ENCODE data around the gene RXRG.
"Not testable (repeated sequence)": the region's sequence is repeated elsewhere in the genome, so short reads cannot be mapped to it uniquely, and the experiment has no call there.

RXRG gene

GRCh38 chr1:165474196-165474595 lies 29.3 kb upstream of the RXRG start:
- Histone ChIP-seq H3K9ac (ENCODE audit: low read depth in 1 of 2, low read length in 2 of 2) (no peak overlapping the region), H3K4me3 (ENCODE audit: low read depth in 1 of 2, low read length in 2 of 2) (no peak overlapping the region), H3K4me1 (ENCODE audit: control insufficient read depth in 1 of 2, insufficient read depth in 2 of 2, low read length in 2 of 2) (no peaks in the 10 kb centered on the region), H3K27ac (ENCODE audit: low read depth, low read length) (no peak overlapping the region), H3K27me3 (ENCODE audit: control insufficient read depth in 1 of 2, insufficient read depth in 2 of 2, low read length in 2 of 2) (no peaks in the 10 kb centered on the region), H3K36me3 (ENCODE audit: control insufficient read depth in 1 of 2, insufficient read depth in 2 of 2, low read length in 2 of 2) (no peaks in the 10 kb centered on the region), H3K9me3 (ENCODE audit: control insufficient read depth in 1 of 2, low read length in 2 of 2) (no peaks in the 10 kb centered on the region)

GRCh38 chr1:165473081-165473480 lies 28.2 kb upstream of the RXRG start:
- Histone ChIP-seq H3K27me3 (ENCODE audit: control insufficient read depth in 1 of 2, insufficient read depth in 2 of 2, low read length in 2 of 2) (no peaks in the 10 kb centered on the region), H3K4me1 (ENCODE audit: control insufficient read depth in 1 of 2, insufficient read depth in 2 of 2, low read length in 2 of 2) (no peaks in the 10 kb centered on the region), H3K9ac (ENCODE audit: low read depth in 1 of 2, low read length in 2 of 2) (no peak overlapping the region), H3K27ac (ENCODE audit: low read depth, low read length) (no peak overlapping the region), H3K36me3 (ENCODE audit: control insufficient read depth in 1 of 2, insufficient read depth in 2 of 2, low read length in 2 of 2) (no peaks in the 10 kb centered on the region), H3K4me3 (ENCODE audit: low read depth in 1 of 2, low read length in 2 of 2) (no peak overlapping the region), H3K9me3 (ENCODE audit: control insufficient read depth in 1 of 2, low read length in 2 of 2) (no peaks in the 10 kb centered on the region)

GRCh38 chr1:165468726-165469249 lies 23.9 kb upstream of the RXRG start:
- no peaks in the 10 kb centered on the region for H3K27me3 ChIP-seq (ENCODE audit: control insufficient read depth in 1 of 2, insufficient read depth in 2 of 2, low read length in 2 of 2)
- H3K4me3 ChIP-seq (ENCODE audit: low read depth in 1 of 2, low read length in 2 of 2), result no peak overlapping the region
- H3K9me3 ChIP-seq (ENCODE audit: control insufficient read depth in 1 of 2, low read length in 2 of 2), result no peaks in the 10 kb centered on the region
- H3K27ac ChIP-seq (ENCODE audit: low read depth, low read length), result no peak overlapping the region
- no peak overlapping the region for H3K9ac ChIP-seq (ENCODE audit: low read depth in 1 of 2, low read length in 2 of 2)
- no peaks in the 10 kb centered on the region for H3K36me3 ChIP-seq (ENCODE audit: control insufficient read depth in 1 of 2, insufficient read depth in 2 of 2, low read length in 2 of 2)
- H3K4me1 ChIP-seq (ENCODE audit: control insufficient read depth in 1 of 2, insufficient read depth in 2 of 2, low read length in 2 of 2), result no peaks in the 10 kb centered on the region

GRCh38 chr1:165468253-165468652 lies 23.3 kb upstream of the RXRG start:
- Histone ChIP-seq H3K27me3 (ENCODE audit: control insufficient read depth in 1 of 2, insufficient read depth in 2 of 2, low read length in 2 of 2) (no peaks in the 10 kb centered on the region), H3K4me1 (ENCODE audit: control insufficient read depth in 1 of 2, insufficient read depth in 2 of 2, low read length in 2 of 2) (no peaks in the 10 kb centered on the region), H3K9me3 (ENCODE audit: control insufficient read depth in 1 of 2, low read length in 2 of 2) (no peaks in the 10 kb centered on the region), H3K9ac (ENCODE audit: low read depth in 1 of 2, low read length in 2 of 2) (no peak overlapping the region), H3K27ac (ENCODE audit: low read depth, low read length) (no peak overlapping the region), H3K4me3 (ENCODE audit: low read depth in 1 of 2, low read length in 2 of 2) (no peak overlapping the region), H3K36me3 (ENCODE audit: control insufficient read depth in 1 of 2, insufficient read depth in 2 of 2, low read length in 2 of 2) (no peaks in the 10 kb centered on the region)

DNA sequence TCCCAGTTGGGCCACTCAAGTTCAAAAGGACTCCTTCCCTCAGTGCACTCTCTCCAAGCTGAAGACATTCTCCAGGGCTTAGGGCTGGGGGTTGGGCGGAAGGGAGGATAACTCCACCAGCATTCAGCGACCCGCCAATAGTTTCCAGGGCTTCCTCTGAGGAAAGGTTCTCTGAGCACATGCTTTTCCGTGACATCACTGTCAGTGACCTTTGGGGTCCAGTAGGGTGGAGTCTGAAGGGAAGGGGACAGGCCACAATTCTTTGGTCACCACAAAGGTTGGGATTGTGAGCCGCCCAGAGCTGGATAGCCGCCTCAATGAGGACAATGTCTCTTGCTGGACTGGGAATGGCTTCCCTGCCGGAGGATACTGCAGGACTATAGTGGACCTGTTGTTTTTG lies 22.8 kb upstream of the RXRG start:
- H3K36me3 ChIP-seq (ENCODE audit: control insufficient read depth in 1 of 2, insufficient read depth in 2 of 2, low read length in 2 of 2), result no peaks in the 10 kb centered on the region
- no peaks in the 10 kb centered on the region for H3K4me1 ChIP-seq (ENCODE audit: control insufficient read depth in 1 of 2, insufficient read depth in 2 of 2, low read length in 2 of 2)
- no peaks in the 10 kb centered on the region for H3K27me3 ChIP-seq (ENCODE audit: control insufficient read depth in 1 of 2, insufficient read depth in 2 of 2, low read length in 2 of 2)
- no peak overlapping the region for H3K9ac ChIP-seq (ENCODE audit: low read depth in 1 of 2, low read length in 2 of 2)
- no peak overlapping the region for H3K4me3 ChIP-seq (ENCODE audit: low read depth in 1 of 2, low read length in 2 of 2)
- no peak overlapping the region for H3K27ac ChIP-seq (ENCODE audit: low read depth, low read length)
- no peaks in the 10 kb centered on the region for H3K9me3 ChIP-seq (ENCODE audit: control insufficient read depth in 1 of 2, low read length in 2 of 2)

- H3K9me3 ChIP-seq (ENCODE audit: control insufficient read depth in 1 of 2, low read length in 2 of 2), result no peaks in the 10 kb centered on the region
- no peaks in the 10 kb centered on the region for H3K4me1 ChIP-seq (ENCODE audit: control insufficient read depth in 1 of 2, insufficient read depth in 2 of 2, low read length in 2 of 2)
- no peak overlapping the region for H3K9ac ChIP-seq (ENCODE audit: low read depth in 1 of 2, low read length in 2 of 2)
- no peak overlapping the region for H3K4me3 ChIP-seq (ENCODE audit: low read depth in 1 of 2, low read length in 2 of 2)
- no peak overlapping the region for H3K27ac ChIP-seq (ENCODE audit: low read depth, low read length)
- H3K27me3 ChIP-seq (ENCODE audit: control insufficient read depth in 1 of 2, insufficient read depth in 2 of 2, low read length in 2 of 2), result no peaks in the 10 kb centered on the region
- H3K36me3 ChIP-seq (ENCODE audit: control insufficient read depth in 1 of 2, insufficient read depth in 2 of 2, low read length in 2 of 2), result no peaks in the 10 kb centered on the region
These were observed 19.1 kb upstream of the RXRG start for GRCh38 chr1:165463978-165464377.

DNA sequence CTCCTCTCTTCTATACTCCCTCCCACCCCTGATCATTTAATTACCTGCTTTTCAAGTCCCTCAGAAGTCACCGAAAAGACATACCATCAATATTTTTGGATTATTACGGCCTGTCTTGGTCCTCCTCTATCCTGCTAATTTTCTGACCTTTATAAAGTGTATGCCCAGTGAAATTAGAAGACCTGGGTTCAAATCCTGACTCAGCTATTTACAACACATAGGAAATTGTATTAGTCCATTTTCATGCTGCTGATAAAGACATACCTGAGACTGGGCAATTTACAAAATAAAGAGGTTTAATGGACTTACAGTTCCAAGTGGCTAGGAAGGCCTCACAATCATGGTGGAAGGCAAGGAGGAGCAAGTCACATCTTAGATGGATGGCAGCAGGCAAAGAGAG lies 14.8 kb upstream of the RXRG start:
- not testable (repeated sequence) for H3K9me3 ChIP-seq (ENCODE audit: control insufficient read depth in 1 of 2, low read length in 2 of 2); H3K9ac ChIP-seq (ENCODE audit: low read depth in 1 of 2, low read length in 2 of 2); H3K36me3 ChIP-seq (ENCODE audit: control insufficient read depth in 1 of 2, insufficient read depth in 2 of 2, low read length in 2 of 2); H3K27ac ChIP-seq (ENCODE audit: low read depth, low read length); H3K4me3 ChIP-seq (ENCODE audit: low read depth in 1 of 2, low read length in 2 of 2); H3K27me3 ChIP-seq (ENCODE audit: control insufficient read depth in 1 of 2, insufficient read depth in 2 of 2, low read length in 2 of 2); H3K4me1 ChIP-seq (ENCODE audit: control insufficient read depth in 1 of 2, insufficient read depth in 2 of 2, low read length in 2 of 2)

DNA sequence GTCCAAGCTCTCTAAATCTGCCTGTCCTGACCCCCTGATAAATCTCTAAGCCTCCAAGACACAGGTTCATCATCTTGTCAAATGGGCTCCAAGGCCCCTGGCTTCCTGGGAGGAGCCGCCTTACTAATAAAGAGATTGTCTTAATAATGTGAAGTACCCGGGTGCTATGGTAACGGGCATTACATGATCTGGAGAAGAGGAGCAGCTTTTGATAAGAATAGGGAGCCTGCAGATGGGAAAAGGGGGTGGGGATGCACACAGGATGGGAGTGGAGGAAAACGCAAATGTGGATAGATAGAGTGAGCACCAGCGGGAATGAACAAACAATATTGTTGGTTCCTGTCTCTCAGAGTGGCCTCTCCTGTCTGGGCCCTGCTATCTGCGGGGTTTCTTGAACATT lies 11.9 kb upstream of the RXRG start:
- Histone ChIP-seq H3K9me3 (ENCODE audit: control insufficient read depth in 1 of 2, low read length in 2 of 2) (no peaks in the 10 kb centered on the region), H3K4me1 (ENCODE audit: control insufficient read depth in 1 of 2, insufficient read depth in 2 of 2, low read length in 2 of 2) (no peaks in the 10 kb centered on the region), H3K36me3 (ENCODE audit: control insufficient read depth in 1 of 2, insufficient read depth in 2 of 2, low read length in 2 of 2) (no peaks in the 10 kb centered on the region), H3K9ac (ENCODE audit: low read depth in 1 of 2, low read length in 2 of 2) (no peak overlapping the region), H3K27me3 (ENCODE audit: control insufficient read depth in 1 of 2, insufficient read depth in 2 of 2, low read length in 2 of 2) (no peaks in the 10 kb centered on the region), H3K27ac (ENCODE audit: low read depth, low read length) (no peak overlapping the region), H3K4me3 (ENCODE audit: low read depth in 1 of 2, low read length in 2 of 2) (no peak overlapping the region)

GRCh38 chr1:165456114-165456513 lies 11.2 kb upstream of the RXRG start:
- no peaks in the 10 kb centered on the region for H3K4me1 ChIP-seq (ENCODE audit: control insufficient read depth in 1 of 2, insufficient read depth in 2 of 2, low read length in 2 of 2)
- H3K4me3 ChIP-seq (ENCODE audit: low read depth in 1 of 2, low read length in 2 of 2), result no peak overlapping the region
- no peaks in the 10 kb centered on the region for H3K9me3 ChIP-seq (ENCODE audit: control insufficient read depth in 1 of 2, low read length in 2 of 2)
- no peak overlapping the region for H3K9ac ChIP-seq (ENCODE audit: low read depth in 1 of 2, low read length in 2 of 2)
- no peaks in the 10 kb centered on the region for H3K27me3 ChIP-seq (ENCODE audit: control insufficient read depth in 1 of 2, insufficient read depth in 2 of 2, low read length in 2 of 2)
- no peak overlapping the region for H3K27ac ChIP-seq (ENCODE audit: low read depth, low read length)
- no peaks in the 10 kb centered on the region for H3K36me3 ChIP-seq (ENCODE audit: control insufficient read depth in 1 of 2, insufficient read depth in 2 of 2, low read length in 2 of 2)

- Histone ChIP-seq H3K4me1 (ENCODE audit: control insufficient read depth in 1 of 2, insufficient read depth in 2 of 2, low read length in 2 of 2) (no peaks in the 10 kb centered on the region), H3K27me3 (ENCODE audit: control insufficient read depth in 1 of 2, insufficient read depth in 2 of 2, low read length in 2 of 2) (no peaks in the 10 kb centered on the region), H3K27ac (ENCODE audit: low read depth, low read length) (no peak overlapping the region), H3K9me3 (ENCODE audit: control insufficient read depth in 1 of 2, low read length in 2 of 2) (no peaks in the 10 kb centered on the region), H3K9ac (ENCODE audit: low read depth in 1 of 2, low read length in 2 of 2) (no peak overlapping the region), H3K4me3 (ENCODE audit: low read depth in 1 of 2, low read length in 2 of 2) (no peak overlapping the region), H3K36me3 (ENCODE audit: control insufficient read depth in 1 of 2, insufficient read depth in 2 of 2, low read length in 2 of 2) (no peaks in the 10 kb centered on the region)
These were observed 10.2 kb upstream of the RXRG start for GRCh38 chr1:165455111-165455510.

- H3K27me3 ChIP-seq (ENCODE audit: control insufficient read depth in 1 of 2, insufficient read depth in 2 of 2, low read length in 2 of 2), result no peaks in the 10 kb centered on the region
- H3K9ac ChIP-seq (ENCODE audit: low read depth in 1 of 2, low read length in 2 of 2), result no peak overlapping the region
- no peak overlapping the region for H3K4me3 ChIP-seq (ENCODE audit: low read depth in 1 of 2, low read length in 2 of 2)
- H3K27ac ChIP-seq (ENCODE audit: low read depth, low read length), result no peak overlapping the region
- no peaks in the 10 kb centered on the region for H3K36me3 ChIP-seq (ENCODE audit: control insufficient read depth in 1 of 2, insufficient read depth in 2 of 2, low read length in 2 of 2)
- H3K4me1 ChIP-seq (ENCODE audit: control insufficient read depth in 1 of 2, insufficient read depth in 2 of 2, low read length in 2 of 2), result no peaks in the 10 kb centered on the region
- H3K9me3 ChIP-seq (ENCODE audit: control insufficient read depth in 1 of 2, low read length in 2 of 2), result no peaks in the 10 kb centered on the region
These were observed 9.2 kb upstream of the RXRG start for GRCh38 chr1:165454091-165454610.
